AG04449 (cell line): ENCODE results near the gene SDHB.
"Not testable (repeated sequence)": the region's sequence is repeated elsewhere in the genome, so short reads cannot be mapped to it uniquely, and the experiment has no call there.

Experiments
- CTCF ChIA-PET: fragments of 350-600 bp; formaldehyde crosslinking; extraction: SDS; loops from one replicate; lab custom pipeline; 2021; ENCODE audit warnings: antibody characterized with exemption; lab: Yijun Ruan, JAX
- POLR2A ChIA-PET: fragments of 400-600, 350-600 bp; formaldehyde crosslinking; extraction: SDS; loops from one replicate; lab custom pipeline; 2020; ENCODE audit warnings: antibody characterized with exemption, inconsistent platforms; lab: Yijun Ruan, JAX
- DNase-seq: peaks from one replicate; pipeline ENCODE4 v3.0.0-alpha.2; 2010; ENCODE audit warnings: low read depth, low spot score
- H3K4me3 ChIP-seq: 2 replicates; pipeline ENCODE4 v1.5.1; 2011; ENCODE audit warnings: low read depth, mild to moderate bottlenecking, control low read depth, low read length
- TF ChIP-seq, protein P1 (sequence below): IDR thresholded peaks from one replicate; pipeline ENCODE4 v1.5.1; 2011; ENCODE audit warnings: mild to moderate bottlenecking, moderate library complexity, low read length, control low read depth, inconsistent platforms; ENCODE audit not compliant: insufficient read depth; ENCODE audit errors: missing control alignments

The SDHB gene

DNA sequence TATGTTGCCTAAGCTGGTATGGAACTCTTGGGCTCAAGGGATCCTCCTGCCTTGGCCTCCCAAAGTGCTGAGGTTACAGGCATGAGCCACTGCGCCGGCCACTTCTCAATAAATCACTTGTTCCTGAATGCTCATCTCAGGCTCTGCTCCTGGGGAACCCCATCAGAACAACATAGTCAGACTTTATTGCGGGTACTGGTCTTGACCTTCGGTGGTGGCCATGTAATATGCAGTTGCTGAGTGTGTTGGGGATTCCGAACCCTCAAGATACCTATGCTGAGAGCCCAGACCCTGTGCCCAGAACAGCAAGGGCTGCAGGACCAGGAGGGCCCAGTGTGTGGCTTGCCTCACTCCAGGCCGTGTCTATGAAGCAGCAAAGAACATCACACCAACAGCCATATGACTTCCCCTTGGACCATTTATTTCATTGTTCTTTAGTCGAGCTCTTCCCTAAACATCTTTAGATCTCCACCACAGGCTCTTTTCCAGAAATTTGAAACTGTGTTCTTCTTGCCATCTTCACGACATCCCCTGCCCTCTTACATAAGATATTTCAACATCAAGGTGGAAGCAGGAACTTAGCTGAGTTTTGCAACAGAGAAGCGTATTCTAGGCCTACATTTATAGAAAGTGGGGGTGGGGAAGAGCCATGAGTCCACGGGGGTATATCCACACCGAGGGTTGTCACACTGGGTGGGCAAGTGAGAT, 12.7 kb upstream of the SDHB start:
- ChIA-PET POLR2A (no interaction called here), CTCF (interaction anchor here (0.8 to 1.4 kb wide), 4 partner anchors 9 to 270 kb away, joined by 3 to 5 read pairs (median 3); no protein-coding TSS in a partner anchor)
- TF ChIP-seq, protein P1, sequence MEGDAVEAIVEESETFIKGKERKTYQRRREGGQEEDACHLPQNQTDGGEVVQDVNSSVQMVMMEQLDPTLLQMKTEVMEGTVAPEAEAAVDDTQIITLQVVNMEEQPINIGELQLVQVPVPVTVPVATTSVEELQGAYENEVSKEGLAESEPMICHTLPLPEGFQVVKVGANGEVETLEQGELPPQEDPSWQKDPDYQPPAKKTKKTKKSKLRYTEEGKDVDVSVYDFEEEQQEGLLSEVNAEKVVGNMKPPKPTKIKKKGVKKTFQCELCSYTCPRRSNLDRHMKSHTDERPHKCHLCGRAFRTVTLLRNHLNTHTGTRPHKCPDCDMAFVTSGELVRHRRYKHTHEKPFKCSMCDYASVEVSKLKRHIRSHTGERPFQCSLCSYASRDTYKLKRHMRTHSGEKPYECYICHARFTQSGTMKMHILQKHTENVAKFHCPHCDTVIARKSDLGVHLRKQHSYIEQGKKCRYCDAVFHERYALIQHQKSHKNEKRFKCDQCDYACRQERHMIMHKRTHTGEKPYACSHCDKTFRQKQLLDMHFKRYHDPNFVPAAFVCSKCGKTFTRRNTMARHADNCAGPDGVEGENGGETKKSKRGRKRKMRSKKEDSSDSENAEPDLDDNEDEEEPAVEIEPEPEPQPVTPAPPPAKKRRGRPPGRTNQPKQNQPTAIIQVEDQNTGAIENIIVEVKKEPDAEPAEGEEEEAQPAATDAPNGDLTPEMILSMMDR = no peak
- H3K4me3 ChIP-seq = no peak overlapping the region
- DNase-seq = no peak

DNA sequence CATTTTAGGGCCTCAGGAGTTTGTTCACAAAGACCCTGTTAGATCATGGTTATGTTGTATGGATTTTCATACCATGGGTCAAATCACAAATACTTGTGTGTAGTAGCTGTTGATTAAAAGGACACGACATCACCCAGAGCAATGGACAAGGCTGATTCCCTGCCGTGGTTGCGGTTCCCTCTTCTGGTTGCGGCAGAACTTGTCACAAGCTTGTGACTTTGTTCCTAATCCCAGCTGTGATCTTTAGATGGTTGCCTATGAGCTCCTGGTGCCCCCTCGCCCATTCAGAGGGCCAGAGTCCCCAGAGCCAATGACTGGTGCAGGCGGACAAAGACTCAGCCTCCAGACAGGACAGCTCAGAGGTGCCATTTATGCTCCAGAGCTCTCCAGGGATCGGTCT, 11.8 kb upstream of the SDHB start:
- ChIA-PET POLR2A (no interaction called here), CTCF (interaction anchor here (0.7 to 1.4 kb wide), 3 partner anchors 10 to 271 kb away, joined by 3 to 5 read pairs (median 3); no protein-coding TSS in a partner anchor)
- TF ChIP-seq, protein P1 = no peak
- no peak overlapping the region for H3K4me3 ChIP-seq
- DNase-seq = no peak

DNA sequence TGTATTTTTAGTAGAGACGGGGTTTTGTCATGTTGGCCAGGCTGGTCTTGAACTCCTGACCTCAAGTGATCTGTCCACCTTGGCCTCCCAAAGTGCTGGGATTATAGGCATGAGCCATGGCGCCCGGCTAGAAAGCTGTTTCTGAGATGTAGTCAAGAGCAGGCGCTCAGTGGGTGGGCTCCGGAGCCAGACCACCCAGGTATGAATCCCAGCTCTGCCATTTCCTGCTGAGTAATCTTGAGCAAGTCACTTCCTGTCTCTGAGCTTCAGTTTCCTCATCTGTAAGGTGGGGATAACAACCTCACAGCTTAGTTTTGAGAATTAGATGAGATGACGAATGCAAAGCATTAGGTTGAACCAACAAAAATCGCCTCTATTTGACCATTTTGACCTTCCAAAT, 8.9 kb upstream of the SDHB start:
- DNase-seq, POLR2A ChIA-PET, H3K4me3 ChIP-seq: not testable (repeated sequence)
- CTCF ChIA-PET = interaction anchor here (0.7 to 5.3 kb wide), 16 partner anchors 10 to 354 kb away, joined by 3 to 79 read pairs (median 4); partner anchors contain the start of gene PADI2

DNA sequence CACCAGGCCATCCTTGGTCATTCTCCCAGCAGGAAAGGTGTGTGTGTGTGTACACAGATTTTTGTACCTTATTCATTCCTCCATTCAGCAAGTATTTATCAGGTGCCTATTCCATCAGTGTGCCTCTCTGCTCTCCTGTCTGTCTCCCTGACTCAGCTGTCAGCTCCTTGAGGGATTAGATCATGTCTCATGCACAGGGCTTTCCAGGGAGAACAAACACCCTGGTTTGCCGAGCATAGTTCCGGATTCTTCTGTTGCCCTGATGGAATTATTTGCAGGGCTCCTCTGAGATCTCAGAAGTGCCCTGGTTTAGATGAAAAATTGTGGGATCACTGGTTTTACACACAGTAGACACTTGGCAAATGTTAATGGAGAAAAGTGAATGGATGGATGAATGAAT, 8.1 kb upstream of the SDHB start:
- no peak overlapping the region for H3K4me3 ChIP-seq
- TF ChIP-seq, protein P1 = no peak
- ChIA-PET POLR2A (no interaction called here), CTCF (interaction anchor here (1.1 to 5.3 kb wide), 13 partner anchors 11 to 378 kb away, joined by 3 to 79 read pairs (median 12); partner anchors contain the start of genes PADI2 and RCC2)
- DNase-seq = no peak

DNA sequence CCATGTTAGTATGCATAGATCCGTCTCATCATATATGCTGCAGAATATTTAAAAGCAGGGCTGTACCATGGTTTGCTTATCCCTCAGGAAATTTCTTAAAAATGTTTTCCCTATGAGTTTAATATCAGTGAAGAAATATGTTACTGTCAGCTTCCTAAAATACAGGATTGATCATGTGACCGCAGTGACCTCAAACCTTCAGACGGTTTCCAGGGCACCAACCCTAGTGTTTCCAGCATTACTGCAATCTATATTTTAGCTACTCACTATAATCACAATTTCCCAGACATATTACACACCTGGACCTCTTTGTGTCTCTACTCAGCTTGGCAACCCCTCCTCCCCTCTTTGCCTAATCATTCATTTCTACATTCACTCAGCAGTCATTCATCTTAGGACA, 7.7 kb upstream of the SDHB start:
- DNase-seq = no peak
- CTCF ChIA-PET = interaction anchor here (1.3 to 5.3 kb wide), 12 partner anchors 11 to 378 kb away, joined by 3 to 79 read pairs (median 12); partner anchors contain the start of genes PADI2 and RCC2
- no peak overlapping the region for H3K4me3 ChIP-seq
- POLR2A ChIA-PET = no interaction called here
- TF ChIP-seq, protein P1 = no peak

DNA sequence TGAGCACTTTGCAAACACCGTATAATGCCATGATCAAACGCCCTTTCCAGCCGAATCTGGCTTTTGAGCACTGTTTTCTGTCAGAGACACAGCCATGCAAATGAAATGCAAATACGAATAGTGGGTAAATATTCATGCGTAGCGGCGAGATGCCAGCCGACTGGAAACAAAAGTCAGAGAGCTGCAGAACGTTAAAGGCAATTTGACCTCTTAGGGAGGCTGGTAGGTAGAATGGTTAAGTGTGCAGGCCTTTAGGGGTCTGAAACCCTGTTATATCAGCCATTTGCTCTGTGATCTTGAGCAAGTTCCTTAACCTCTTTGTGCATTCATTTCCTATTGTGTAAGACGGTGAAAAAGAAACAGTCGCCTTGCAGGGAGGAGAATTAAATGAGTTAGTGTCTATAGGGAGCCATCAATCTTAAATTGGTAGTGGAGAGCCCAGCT, 6.5 kb upstream of the SDHB start:
- POLR2A ChIA-PET = no interaction called here
- no peak for DNase-seq
- CTCF ChIA-PET = interaction anchor here (0.7 to 5.3 kb wide), 19 partner anchors 10 to 380 kb away, joined by 3 to 79 read pairs (median 4); partner anchors contain the start of genes PADI2 and RCC2
- no peak overlapping the region for H3K4me3 ChIP-seq
- TF ChIP-seq, protein P1 = no peak
